H1 (cell line): ENCODE results near the gene STX2. TPM values are rescaled to one million over a fixed set of nuclear protein-coding genes. Genes with fewer than 3 reads are reported as not detected.

Source experiments
- JUN ChIP-seq: IDR thresholded peaks from 2 replicates; pipeline ENCODE4 v1.6.1; 2011; ENCODE audit warnings: low read depth, mild to moderate bottlenecking, improper control_type of control experiment, low read length
- SIRT6 ChIP-seq: IDR thresholded peaks from one replicate; pipeline ENCODE4 v1.7.1; 2012; ENCODE audit warnings: low read length, inconsistent platforms
- SP1 ChIP-seq: IDR thresholded peaks from 2 replicates; pipeline ENCODE4 v1.6.1; 2011; ENCODE audit warnings: low read depth, low read length
- polyA plus RNA-seq, 7 experiments: library from polyadenylated mRNA; depleted of rRNA in 3 of 7; stranded (reverse) in 5 of 7; unstranded in 2 of 7; fragments of >200 nt in 5 of 7; fragments of 200-250 nt in 2 of 7; gene quantifications; 1 replicate in 5 of 7; 2 replicates in 1 of 7; 4 replicates in 1 of 7; pipeline versions ENCODE4 v1.2.1 to v1.2.3, GENCODE V29; 2011 to 2013; ENCODE audit warnings: missing spikeins in 2 of 7, mixed read lengths in 2 of 7
- total RNA-seq: library from RNA; stranded (reverse); fragmentation: NEBNext Ultra II Directional; extraction: Animal tissue kit (Norgen Biotek cat#: 25700); gene quantifications from 2 replicates; pipeline ENCODE4 v1.2.1, GENCODE V29; 2021

STX2 gene
- total and polyA plus RNA-seq, 2 of the 8 experiments (the other 6 are each of a cell fraction or from before 2014, with no cell fraction given), result 20.0 to 26.3 TPM

DNA sequence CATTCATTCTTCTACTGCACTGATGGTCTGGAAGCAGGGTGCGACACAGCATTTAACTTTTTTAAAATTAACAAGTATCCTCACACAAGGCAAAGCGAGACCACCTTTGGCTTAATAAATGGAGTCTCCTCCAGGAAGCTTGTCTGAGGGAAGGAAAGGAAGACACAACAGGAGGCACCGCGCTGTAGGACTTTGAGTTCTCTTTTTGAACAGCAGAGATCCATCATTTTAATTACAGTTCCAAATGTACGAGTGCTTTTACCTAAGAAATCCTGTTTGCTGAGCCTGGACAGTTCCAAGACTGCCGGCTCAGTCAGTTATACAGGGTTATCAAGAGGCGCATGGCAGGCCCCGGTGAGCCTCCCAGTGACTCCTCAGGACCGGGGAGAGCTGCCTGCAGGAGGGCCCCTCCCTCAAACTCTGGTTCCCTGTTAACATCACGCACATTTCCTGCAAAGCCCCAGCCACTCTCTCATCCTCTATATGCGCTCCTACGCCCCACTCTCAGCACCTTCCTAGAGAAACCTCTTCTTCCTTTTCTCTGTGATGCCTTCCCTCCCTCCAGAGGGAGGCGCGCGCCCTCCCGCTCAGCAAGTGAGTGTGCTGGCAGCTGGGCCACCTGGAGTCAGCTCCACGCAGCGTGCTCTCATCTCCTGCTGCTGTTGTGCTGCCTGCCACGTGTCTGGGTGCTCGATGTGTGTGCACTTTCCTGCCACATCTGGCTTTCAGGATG, 46.1 kb downstream of the STX2 start (continued):
- TF ChIP-seq SP1, result no peak
- no peak for TF ChIP-seq JUN
- no peak for TF ChIP-seq SIRT6
